Epithelial cell of esophagus (primary cell): ENCODE measurements around the gene BAG5.

Source experiments
- DNase-seq: peaks from one replicate; pipeline ENCODE4 v3.0.0; 2010; ENCODE audit warnings: low read depth
- H3K4me3 ChIP-seq: 2 replicates; pipeline ENCODE4 v1.5.1; 2011; ENCODE audit warnings: mild to moderate bottlenecking, low read length, control low read depth
- CTCF ChIP-seq: IDR thresholded peaks from 2 replicates; pipeline ENCODE4 v1.5.1; 2011; ENCODE audit warnings: low read depth, mild to moderate bottlenecking, low read length, control low read depth, inconsistent platforms; ENCODE audit not compliant: insufficient read depth; ENCODE audit errors: missing control alignments

BAG5 gene

GRCh38 chr14:103542605-103543088 is 19.8 kb downstream of the BAG5 start:
- H3K4me3 ChIP-seq = no peak overlapping the region
- TF ChIP-seq CTCF = no peak
- DNase-seq = no peak

GRCh38 chr14:103541709-103542604 is 20.5 kb downstream of the BAG5 start:
- DNase-seq = no peak
- H3K4me3 ChIP-seq = no peak overlapping the region
- no peak for TF ChIP-seq CTCF

GRCh38 chr14:103540821-103541708 is 21.4 kb downstream of the BAG5 start:
- no peak for TF ChIP-seq CTCF
- no peak overlapping the region for H3K4me3 ChIP-seq

GRCh38 chr14:103539056-103539825 is 23.2 kb downstream of the BAG5 start:
- no peak for TF ChIP-seq CTCF
- DNase-seq = no peak

More at GRCh38 chr14:103540821-103541708, 21.4 kb downstream of the BAG5 start:
- DNase-seq = peak; percentile 45

GRCh38 chr14:103538291-103539055 is 24.0 kb downstream of the BAG5 start:
- TF ChIP-seq CTCF = no peak
- no peak for DNase-seq
- no peak overlapping the region for H3K4me3 ChIP-seq

More at GRCh38 chr14:103539056-103539825, 23.2 kb downstream of the BAG5 start:
- no peak overlapping the region for H3K4me3 ChIP-seq
